Osteocyte (in vitro differentiated cells): ENCODE results near the gene TAF4. TPM values are rescaled to one million over a fixed set of nuclear protein-coding genes. Genes with fewer than 3 reads are reported as not detected.
"Not testable (repeated sequence)": the region's sequence is repeated elsewhere in the genome, so short reads cannot be mapped to it uniquely, and the experiment has no call there.

Experiments used
- DNase-seq: peaks from one replicate; pipeline ENCODE4 v3.0.0; 2021; ENCODE audit warnings: mixed read lengths; ENCODE audit not compliant: unreplicated experiment; ENCODE audit errors: extremely low spot score
- H3K27ac Mint-ChIP-seq: one replicate; pipeline ENCODE4 v1.8.0; 2021; ENCODE audit warnings: mild to moderate bottlenecking, mixed read lengths; ENCODE audit not compliant: unreplicated experiment
- H3K27me3 Mint-ChIP-seq: one replicate; pipeline ENCODE4 v1.8.0; 2021; ENCODE audit warnings: mixed read lengths; ENCODE audit not compliant: unreplicated experiment
- H3K36me3 Mint-ChIP-seq: one replicate; pipeline ENCODE4 v1.8.0; 2021; ENCODE audit warnings: mixed read lengths; ENCODE audit not compliant: unreplicated experiment
- H3K4me1 Mint-ChIP-seq: one replicate; pipeline ENCODE4 v1.8.0; 2021; ENCODE audit warnings: mixed read lengths; ENCODE audit not compliant: unreplicated experiment
- H3K4me3 Mint-ChIP-seq: one replicate; pipeline ENCODE4 v1.8.0; 2021; ENCODE audit warnings: mild to moderate bottlenecking, moderate library complexity, mixed read lengths; ENCODE audit not compliant: unreplicated experiment
- H3K9me3 Mint-ChIP-seq: one replicate; pipeline ENCODE4 v1.8.0; 2021; ENCODE audit warnings: mixed read lengths; ENCODE audit not compliant: unreplicated experiment
- CTCF ChIP-seq: fragments of 200-600 bp; sonication (generic); IDR thresholded peaks from 2 replicates; pipeline ENCODE4 v1.5.0; 2021; ENCODE audit warnings: antibody characterized with exemption, mild to moderate bottlenecking, moderate library complexity
- total RNA-seq: library from RNA; stranded (reverse); gene quantifications from 2 replicates; pipeline ENCODE4 v1.2.1, GENCODE V29; 2021

TAF4 gene
- total RNA-seq, 1 donor from 2014 or later, result 22.8 TPM

- H3K4me3 Mint-ChIP-seq, result no peak overlapping the region
- peaks cover 3% of the 10 kb centered on the region for H3K9me3 Mint-ChIP-seq
- no peaks in the 10 kb centered on the region for H3K36me3 Mint-ChIP-seq
- no peak overlapping the region for H3K27ac Mint-ChIP-seq
- peaks cover 9% of the 10 kb centered on the region for H3K27me3 Mint-ChIP-seq
- H3K4me1 Mint-ChIP-seq, result no peaks in the 10 kb centered on the region
- TF ChIP-seq CTCF, result no peak
- DNase-seq, result no peak
Observed at GRCh38 chr20:62080249-62080990, 14.7 kb upstream of the TAF4 start.

GRCh38 chr20:62079166-62079565, 13.5 kb upstream of the TAF4 start:
- Mint-ChIP-seq H3K36me3 (peaks cover 2% of the 10 kb centered on the region), H3K4me1 (no peaks in the 10 kb centered on the region), H3K27ac (no peak overlapping the region), H3K27me3 (peaks cover 6% of the 10 kb centered on the region), H3K4me3 (no peak overlapping the region), H3K9me3 (peaks cover 10% of the 10 kb centered on the region)
- no peak for TF ChIP-seq CTCF
- DNase-seq, result no peak

GRCh38 chr20:62073323-62073722, 7.6 kb upstream of the TAF4 start:
- Mint-ChIP-seq H3K27me3 (peaks cover 7% of the 10 kb centered on the region), H3K4me3 (no peak overlapping the region), H3K9me3 (peaks cover 21% of the 10 kb centered on the region), H3K36me3 (peaks cover 2% of the 10 kb centered on the region), H3K4me1 (no peaks in the 10 kb centered on the region), H3K27ac (no peak overlapping the region)
- no peak for TF ChIP-seq CTCF
- no peak for DNase-seq

GRCh38 chr20:62071669-62072430, 6.2 kb upstream of the TAF4 start:
- not testable (repeated sequence) for H3K4me3 Mint-ChIP-seq, H3K27me3 Mint-ChIP-seq, H3K36me3 Mint-ChIP-seq, H3K27ac Mint-ChIP-seq, DNase-seq
- H3K9me3 Mint-ChIP-seq, result peaks cover 18% of the 10 kb centered on the region
- peaks cover 10% of the 10 kb centered on the region for H3K4me1 Mint-ChIP-seq

- Mint-ChIP-seq H3K4me1 (peaks cover 14% of the 10 kb centered on the region), H3K36me3 (no peaks in the 10 kb centered on the region)
- TF ChIP-seq CTCF, result no peak
Observed at GRCh38 chr20:62069741-62070216, 4.1 kb upstream of the TAF4 start.

More at GRCh38 chr20:62069741-62070216, 4.1 kb upstream of the TAF4 start:
- Mint-ChIP-seq H3K4me3 (no peak overlapping the region), H3K9me3 (peaks cover 14% of the 10 kb centered on the region), H3K27me3 (peaks cover 7% of the 10 kb centered on the region), H3K27ac (no peak overlapping the region)
- DNase-seq, result no peak
